HepG2 (cell line): ENCODE results near the gene ARHGDIA. TPM values are rescaled to one million over a fixed set of nuclear protein-coding genes. Genes with fewer than 3 reads are reported as not detected.

Source experiments
- CHD4 ChIP-seq: fragments of 200-600 bp; sonication (generic); IDR thresholded peaks from 2 replicates; pipeline ENCODE4 v1.7.0; 2017; ENCODE audit warnings: mild to moderate bottlenecking, low read length, borderline replicate concordance
- DNMT3B ChIP-seq: conservative IDR thresholded peaks from 2 replicates; pipeline ENCODE4 v1.6.1; 2016; ENCODE audit warnings: missing biosample characterization, control low read depth
- ERF ChIP-seq: IDR thresholded peaks from 2 replicates; pipeline ENCODE4 v1.6.1; 2018; ENCODE audit warnings: missing biosample characterization, missing genetic modification reagents
- GZF1 ChIP-seq: sonication (generic); formaldehyde crosslinking; IDR thresholded peaks from 2 replicates; pipeline ENCODE4 v1.5.1; 2020; ENCODE audit warnings: mild to moderate bottlenecking, missing genetic modification reagents
- HCFC1 ChIP-seq: fragments of 150-350 bp; IDR thresholded peaks from 2 replicates; pipeline ENCODE4 v1.6.1; 2014; ENCODE audit warnings: low read depth, low read length
- HOXA9 ChIP-seq: sonication (generic); formaldehyde crosslinking; IDR thresholded peaks from 2 replicates; pipeline ENCODE4 v1.8.1; 2022; ENCODE audit warnings: missing genetic modification reagents, mild to moderate bottlenecking, moderate library complexity, borderline replicate concordance
- KLF9 ChIP-seq: IDR thresholded peaks from 2 replicates; pipeline ENCODE4 v1.6.1; 2016; ENCODE audit warnings: low read depth
- NFE2L1 ChIP-seq: sonication (generic); formaldehyde crosslinking; IDR thresholded peaks from 2 replicates; pipeline ENCODE4 v1.4.0; 2020; ENCODE audit warnings: missing genetic modification reagents, mild to moderate bottlenecking, borderline replicate concordance
- PITX1 ChIP-seq: sonication (generic); formaldehyde crosslinking; IDR thresholded peaks from 2 replicates; pipeline ENCODE4 v1.5.1; 2020; ENCODE audit warnings: mild to moderate bottlenecking, missing genetic modification reagents
- ZBTB14 ChIP-seq: sonication (generic); formaldehyde crosslinking; IDR thresholded peaks from 2 replicates; pipeline ENCODE4 v1.4.0; 2020; ENCODE audit warnings: missing genetic modification reagents
- ZBTB7B ChIP-seq: sonication (generic); formaldehyde crosslinking; IDR thresholded peaks from 2 replicates; pipeline ENCODE4 v1.4.0; 2020; ENCODE audit warnings: missing genetic modification reagents
- ZNF225 ChIP-seq: sonication (generic); formaldehyde crosslinking; IDR thresholded peaks from 2 replicates; pipeline ENCODE4 v1.4.0; 2020; ENCODE audit warnings: mild to moderate bottlenecking, missing genetic modification reagents
- ZNF33B ChIP-seq: sonication (generic); formaldehyde crosslinking; IDR thresholded peaks from 2 replicates; pipeline ENCODE4 v1.5.1; 2020; ENCODE audit warnings: mild to moderate bottlenecking, missing genetic modification reagents
- ZNF547 ChIP-seq: sonication (generic); formaldehyde crosslinking; IDR thresholded peaks from 2 replicates; pipeline ENCODE4 v1.5.1; 2020; ENCODE audit warnings: mild to moderate bottlenecking, missing genetic modification reagents
- ZNF567 ChIP-seq: sonication (generic); formaldehyde crosslinking; IDR thresholded peaks from 2 replicates; pipeline ENCODE4 v1.8.1; 2023; ENCODE audit warnings: mild to moderate bottlenecking, missing genetic modification reagents, borderline replicate concordance
- ZNF724P ChIP-seq: sonication (generic); formaldehyde crosslinking; IDR thresholded peaks from 2 replicates; pipeline ENCODE4 v1.8.0; 2022; ENCODE audit warnings: missing genetic modification reagents, borderline replicate concordance
- ZNF773 ChIP-seq: sonication (generic); formaldehyde crosslinking; IDR thresholded peaks from 2 replicates; pipeline ENCODE4 v1.4.0; 2020; ENCODE audit warnings: missing genetic modification reagents, borderline replicate concordance
- polyA plus RNA-seq, 8 experiments: library from polyadenylated mRNA; depleted of rRNA in 3 of 8; stranded (reverse) in 7 of 8; unstranded in 1 of 8; fragments of >200 nt; fragmentation: Illumina TruSeq in 4 of 8; extraction: Trizol in 4 of 8; gene quantifications; 2 replicates each; pipeline versions ENCODE4 v1.2.1 to v1.2.3, GENCODE V29; 2011 to 2016; ENCODE audit warnings: low read depth in 4 of 8, missing spikeins in 1 of 8, mixed read lengths in 1 of 8; ENCODE audit not compliant: insufficient read depth in 1 of 8
- total RNA-seq, 5 experiments: library from RNA; depleted of rRNA; stranded (reverse); fragments of >200 nt; fragmentation: Illumina TruSeq; extraction: Trizol; gene quantifications; 2 replicates each; pipeline ENCODE4 v1.2.3, GENCODE V29; 2016; ENCODE audit warnings: low read depth in 1 of 5
- TF ChIP-seq, protein P1 (sequence below): sonication (generic); formaldehyde crosslinking; IDR thresholded peaks from 2 replicates; pipeline ENCODE4 v1.5.0; 2020; ENCODE audit warnings: mild to moderate bottlenecking, missing genetic modification reagents, borderline replicate concordance
- TF ChIP-seq, protein P2 (sequence below): sonication (generic); formaldehyde crosslinking; IDR thresholded peaks from 2 replicates; pipeline ENCODE4 v1.8.1; 2023; ENCODE audit warnings: mild to moderate bottlenecking, inconsistent platforms, moderate library complexity, missing genetic modification reagents, borderline replicate concordance

Gene ARHGDIA
- total and polyA plus RNA-seq, 2 of the 13 experiments (the other 11 are each of a cell fraction or from before 2014, with no cell fraction given) = 40.0 to 64.0 TPM

DNA sequence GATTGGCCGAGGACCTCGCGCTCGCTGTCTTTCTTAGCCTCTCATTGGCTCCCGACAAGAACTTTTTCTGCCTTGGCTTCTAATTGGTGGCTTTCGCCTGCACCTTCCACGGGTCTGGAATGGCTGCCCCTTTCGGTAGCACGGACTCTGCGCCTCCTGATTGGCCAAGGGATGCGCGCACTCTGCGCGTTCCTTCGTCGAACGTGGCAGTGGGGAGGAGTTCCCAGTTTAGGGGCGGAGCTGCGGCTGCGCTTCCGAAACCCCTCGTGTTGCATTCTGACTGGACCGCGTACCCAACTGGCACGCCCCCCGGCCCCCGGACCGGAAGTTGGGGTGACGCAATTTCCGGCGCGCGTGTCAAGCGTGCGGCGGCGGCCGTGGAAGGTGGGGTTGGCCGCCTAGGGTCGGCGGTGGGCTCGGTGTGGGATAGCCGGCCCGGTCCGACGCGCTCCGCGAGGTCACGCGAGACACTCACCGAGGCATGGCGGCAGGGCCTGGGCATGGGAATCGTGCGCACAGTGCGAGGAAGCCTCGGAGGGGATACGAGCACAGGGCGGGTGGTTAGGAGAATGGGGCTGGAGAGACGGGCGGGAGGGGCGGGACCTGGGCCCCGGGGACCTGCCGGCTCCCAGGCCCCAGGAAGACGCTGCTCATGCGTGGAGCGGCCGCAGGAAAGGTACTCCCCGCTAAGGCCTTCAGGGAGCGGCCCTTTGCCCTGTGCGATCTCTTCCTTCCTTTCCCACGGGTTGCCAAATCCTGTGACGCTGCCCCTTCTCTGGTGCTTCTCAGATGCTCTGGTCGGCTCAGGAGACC is 10.2 kb downstream of the ARHGDIA start (continued):
- TF ChIP-seq GZF1 (peak; percentile 54; the same call in 1 of the 2 replicates), ZNF547 (CRISPR knock-in tag) (peak; percentile 75), PITX1 (no peak; the same call in none of the 2 replicates), ZNF773 (CRISPR knock-in tag) (peak; percentile 87; the same call in 1 of the 2 replicates), ZBTB14 (CRISPR knock-in tag) (peak; percentile 95), KLF9 (peak; percentile 98; the same call in 1 of the 2 replicates), ZNF724P (CRISPR knock-in tag) (0 out of 2 replicates have a peak, but pooled peaks have one; percentile 71), HOXA9 (CRISPR knock-in tag) (no peak), ZNF225 (peak; percentile 83; the same call in 1 of the 2 replicates), NFE2L1 (CRISPR knock-in tag) (0 out of 2 replicates have a peak, but pooled peaks have one; percentile 63), ZNF33B (peak; percentile 96), DNMT3B (peak; percentile 95), CHD4 (no peak), HCFC1 (peak; percentile 65), ZBTB7B (CRISPR knock-in tag) (peak; percentile 89), ERF (peak; percentile 97), ZNF567 (CRISPR knock-in tag) (peak; percentile 92; the same call in 1 of the 2 replicates)
- TF ChIP-seq, protein P1, sequence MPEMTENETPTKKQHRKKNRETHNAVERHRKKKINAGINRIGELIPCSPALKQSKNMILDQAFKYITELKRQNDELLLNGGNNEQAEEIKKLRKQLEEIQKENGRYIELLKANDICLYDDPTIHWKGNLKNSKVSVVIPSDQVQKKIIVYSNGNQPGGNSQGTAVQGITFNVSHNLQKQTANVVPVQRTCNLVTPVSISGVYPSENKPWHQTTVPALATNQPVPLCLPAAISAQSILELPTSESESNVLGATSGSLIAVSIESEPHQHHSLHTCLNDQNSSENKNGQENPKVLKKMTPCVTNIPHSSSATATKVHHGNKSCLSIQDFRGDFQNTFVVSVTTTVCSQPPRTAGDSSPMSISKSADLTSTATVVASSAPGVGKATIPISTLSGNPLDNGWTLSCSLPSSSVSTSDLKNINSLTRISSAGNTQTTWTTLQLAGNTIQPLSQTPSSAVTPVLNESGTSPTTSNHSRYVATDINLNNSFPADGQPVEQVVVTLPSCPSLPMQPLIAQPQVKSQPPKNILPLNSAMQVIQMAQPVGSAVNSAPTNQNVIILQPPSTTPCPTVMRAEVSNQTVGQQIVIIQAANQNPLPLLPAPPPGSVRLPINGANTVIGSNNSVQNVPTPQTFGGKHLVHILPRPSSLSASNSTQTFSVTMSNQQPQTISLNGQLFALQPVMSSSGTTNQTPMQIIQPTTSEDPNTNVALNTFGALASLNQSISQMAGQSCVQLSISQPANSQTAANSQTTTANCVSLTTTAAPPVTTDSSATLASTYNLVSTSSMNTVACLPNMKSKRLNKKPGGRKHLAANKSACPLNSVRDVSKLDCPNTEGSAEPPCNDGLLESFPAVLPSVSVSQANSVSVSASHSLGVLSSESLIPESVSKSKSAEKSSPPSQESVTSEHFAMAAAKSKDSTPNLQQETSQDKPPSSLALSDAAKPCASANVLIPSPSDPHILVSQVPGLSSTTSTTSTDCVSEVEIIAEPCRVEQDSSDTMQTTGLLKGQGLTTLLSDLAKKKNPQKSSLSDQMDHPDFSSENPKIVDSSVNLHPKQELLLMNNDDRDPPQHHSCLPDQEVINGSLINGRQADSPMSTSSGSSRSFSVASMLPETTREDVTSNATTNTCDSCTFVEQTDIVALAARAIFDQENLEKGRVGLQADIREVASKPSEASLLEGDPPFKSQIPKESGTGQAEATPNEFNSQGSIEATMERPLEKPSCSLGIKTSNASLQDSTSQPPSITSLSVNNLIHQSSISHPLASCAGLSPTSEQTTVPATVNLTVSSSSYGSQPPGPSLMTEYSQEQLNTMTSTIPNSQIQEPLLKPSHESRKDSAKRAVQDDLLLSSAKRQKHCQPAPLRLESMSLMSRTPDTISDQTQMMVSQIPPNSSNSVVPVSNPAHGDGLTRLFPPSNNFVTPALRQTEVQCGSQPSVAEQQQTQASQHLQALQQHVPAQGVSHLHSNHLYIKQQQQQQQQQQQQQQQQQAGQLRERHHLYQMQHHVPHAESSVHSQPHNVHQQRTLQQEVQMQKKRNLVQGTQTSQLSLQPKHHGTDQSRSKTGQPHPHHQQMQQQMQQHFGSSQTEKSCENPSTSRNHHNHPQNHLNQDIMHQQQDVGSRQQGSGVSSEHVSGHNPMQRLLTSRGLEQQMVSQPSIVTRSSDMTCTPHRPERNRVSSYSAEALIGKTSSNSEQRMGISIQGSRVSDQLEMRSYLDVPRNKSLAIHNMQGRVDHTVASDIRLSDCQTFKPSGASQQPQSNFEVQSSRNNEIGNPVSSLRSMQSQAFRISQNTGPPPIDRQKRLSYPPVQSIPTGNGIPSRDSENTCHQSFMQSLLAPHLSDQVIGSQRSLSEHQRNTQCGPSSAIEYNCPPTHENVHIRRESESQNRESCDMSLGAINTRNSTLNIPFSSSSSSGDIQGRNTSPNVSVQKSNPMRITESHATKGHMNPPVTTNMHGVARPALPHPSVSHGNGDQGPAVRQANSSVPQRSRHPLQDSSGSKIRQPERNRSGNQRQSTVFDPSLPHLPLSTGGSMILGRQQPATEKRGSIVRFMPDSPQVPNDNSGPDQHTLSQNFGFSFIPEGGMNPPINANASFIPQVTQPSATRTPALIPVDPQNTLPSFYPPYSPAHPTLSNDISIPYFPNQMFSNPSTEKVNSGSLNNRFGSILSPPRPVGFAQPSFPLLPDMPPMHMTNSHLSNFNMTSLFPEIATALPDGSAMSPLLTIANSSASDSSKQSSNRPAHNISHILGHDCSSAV = 0 out of 2 replicates have a peak, but pooled peaks have one; percentile 70
- TF ChIP-seq, protein P2, sequence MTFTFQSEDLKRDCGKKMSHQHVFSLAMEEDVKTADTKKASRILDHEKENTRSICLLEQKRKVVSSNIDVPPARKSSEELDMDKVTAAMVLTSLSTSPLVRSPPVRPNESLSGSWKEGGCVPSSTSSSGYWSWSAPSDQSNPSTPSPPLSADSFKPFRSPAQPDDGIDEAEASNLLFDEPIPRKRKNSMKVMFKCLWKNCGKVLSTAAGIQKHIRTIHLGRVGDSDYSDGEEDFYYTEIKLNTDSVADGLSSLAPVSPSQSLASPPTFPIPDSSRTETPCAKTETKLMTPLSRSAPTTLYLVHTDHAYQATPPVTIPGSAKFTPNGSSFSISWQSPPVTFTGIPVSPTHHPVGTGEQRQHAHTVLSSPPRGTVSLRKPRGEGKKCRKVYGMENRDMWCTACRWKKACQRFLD = peak; percentile 82; the same call in 1 of the 2 replicates
